ENCODE results near the gene TAF4B. TPM values are rescaled to one million over a fixed set of nuclear protein-coding genes. Genes with fewer than 3 reads are reported as not detected.

TAF4B gene
- total and polyA plus RNA-seq, 9 of the 15 experiments (the other 6 are each of a cell fraction or from before 2014, with no cell fraction given) = 4.5 to 25.3 (median 20.5) TPM

GRCh38 chr18:26226229-26227050 is at the start of gene TAF4B (continued):
- TF ChIP-seq MLX (CRISPR knock-in tag; conservative IDR thresholded peaks at IDR 0.05) (no peak), U2AF1 (optimal IDR thresholded peaks at IDR 0.05; ENCODE audit: low read depth, low read length) (peak; percentile 98), CC2D1A (IDR thresholded peaks at IDR 0.05) (peak; percentile 69; the same call in 1 of the 2 replicates), ZNF311 (CRISPR knock-in tag; IDR thresholded peaks at IDR 0.05) (no peak), ZNF77 (CRISPR knock-in tag; IDR thresholded peaks at IDR 0.05) (no peak), PPARD (CRISPR knock-in tag; IDR thresholded peaks at IDR 0.05) (no peak), SRF (CRISPR knock-in tag; IDR thresholded peaks at IDR 0.05) (0 out of 4 replicates have a peak, but pooled peaks of 1 of the 2 experiments have one; percentile 19), GTF2B (IDR thresholded peaks at IDR 0.05; ENCODE audit: extremely low read depth, insufficient read length) (peak; percentile 34), FOS (IDR thresholded peaks at IDR 0.05; ENCODE audit: extremely low read depth, insufficient read length) (peak; percentile 26), SREBF1 (IDR thresholded peaks at IDR 0.05; ENCODE audit: borderline replicate concordance, low read depth, low read length) (no peak), SP2 (IDR thresholded peaks at IDR 0.05; ENCODE audit: extremely low read depth, low read depth, low read length, poor library complexity, severe bottlenecking) (no peak), CEBPZ (IDR thresholded peaks at IDR 0.05; ENCODE audit: borderline replicate concordance, low read depth, low read length) (no peak), RREB1 (CRISPR knock-in tag; IDR thresholded peaks at IDR 0.05) (peak; percentile 19; the same call in 1 of the 2 replicates), BRCA1 (IDR thresholded peaks at IDR 0.05) (no peak), BRCA1 (CRISPR knock-in tag; IDR thresholded peaks at IDR 0.05) (no peak), PRMT5 (CRISPR knock-in tag; IDR thresholded peaks at IDR 0.05) (no peak), RFX1 (IDR thresholded peaks at IDR 0.05) (no peak; the same call in 1 of the 2 replicates)
